SK-N-SH (cell line): ENCODE data around the gene EGFLAM. TPM values are rescaled to one million over a fixed set of nuclear protein-coding genes. Genes with fewer than 3 reads are reported as not detected.

Experiments used
- CTCF ChIA-PET: fragments of 300-600, 350-600 bp; formaldehyde crosslinking; extraction: SDS; loops from one replicate; lab custom pipeline; 2021; lab: Yijun Ruan, JAX
- POLR2A ChIA-PET: fragments of 350-600 bp; sonication (Branson Sonifier 250); formaldehyde crosslinking; extraction: SDS; loops from one replicate; lab custom pipeline; 2020; ENCODE audit warnings: antibody characterized with exemption, inconsistent platforms; lab: Yijun Ruan, JAX
- DNase-seq: peaks from one replicate; pipeline ENCODE4 v3.0.0; 2012
- H2AFZ ChIP-seq: fragments of 200-600 bp; sonication (generic); 2 replicates; pipeline ENCODE4 v1.8.1; 2016; ENCODE audit warnings: antibody characterized with exemption, mild to moderate bottlenecking, low read depth
- H3F3A ChIP-seq: fragments of 200-600 bp; sonication (generic); replicated peaks from 2 replicates; pipeline ENCODE3; 2016; ENCODE audit warnings: antibody characterized with exemption, mild to moderate bottlenecking; ENCODE audit not compliant: insufficient read depth
- H3K27ac ChIP-seq, 2 experiments: fragments of 200-500 bp in 1 of 2; fragments of 200-600 bp in 1 of 2; sonication (Bioruptor generic) in 1 of 2; sonication (generic), shearing (Covaris generic) in 1 of 2; 2 replicates each; pipeline versions ENCODE4 v1.5.1 to v1.6.1; 2014 to 2016; ENCODE audit warnings: low read depth in 2 of 2, inconsistent platforms in 1 of 2, low read length in 1 of 2, mild to moderate bottlenecking in 1 of 2, mixed read lengths in 1 of 2
- H3K27me3 ChIP-seq: fragments of 200-600 bp; sonication (generic), shearing (Covaris generic); 2 replicates; pipeline ENCODE4 v1.6.1; 2016; ENCODE audit warnings: mixed run types; ENCODE audit not compliant: insufficient read depth
- H3K36me3 ChIP-seq, 2 experiments: fragments of 200-500 bp in 1 of 2; fragments of 200-600 bp in 1 of 2; sonication (Bioruptor generic) in 1 of 2; sonication (generic) in 1 of 2; replicated peaks in 1 of 2; 2 replicates each; pipeline versions ENCODE3 to v1.5.1; 2014 to 2016; ENCODE audit warnings: low read length in 1 of 2, mild to moderate bottlenecking in 1 of 2; ENCODE audit not compliant: insufficient read depth in 2 of 2, control insufficient read depth in 1 of 2
- H3K4me1 ChIP-seq, 2 experiments: fragments of 200-500 bp in 1 of 2; fragments of 200-600 bp in 1 of 2; sonication (Bioruptor generic) in 1 of 2; sonication (generic), shearing (Covaris generic) in 1 of 2; 2 replicates each; pipeline versions ENCODE4 v1.5.1 to v1.6.1; 2014 to 2016; ENCODE audit warnings: low read depth in 1 of 2, low read length in 1 of 2, mixed run types in 1 of 2; ENCODE audit not compliant: insufficient read depth in 2 of 2, control insufficient read depth in 1 of 2
- H3K4me2 ChIP-seq: fragments of 200-600 bp; sonication (generic), shearing (Covaris generic); 2 replicates; pipeline ENCODE4 v1.6.1; 2017; ENCODE audit warnings: mixed run types
- H3K4me3 ChIP-seq, 2 experiments: fragments of 200-500 bp in 1 of 2; fragments of 200-600 bp in 1 of 2; sonication (Bioruptor generic) in 1 of 2; sonication (generic), shearing (Covaris generic) in 1 of 2; 2 replicates each; pipeline versions ENCODE4 v1.5.1 to v1.8.1; 2014 to 2016; ENCODE audit warnings: low read depth in 2 of 2, inconsistent platforms in 1 of 2, low read length in 1 of 2, mild to moderate bottlenecking in 1 of 2, mixed read lengths in 1 of 2, moderate library complexity in 1 of 2
- H3K79me2 ChIP-seq: fragments of 200-600 bp; sonication (generic); 2 replicates; pipeline ENCODE4 v1.8.1; 2017; ENCODE audit warnings: mild to moderate bottlenecking; ENCODE audit not compliant: insufficient read depth
- H3K9ac ChIP-seq: fragments of 200-600 bp; sonication (generic); 2 replicates; pipeline ENCODE4 v1.6.1; 2017; ENCODE audit warnings: mixed run types
- H3K9me2 ChIP-seq: fragments of 200-600 bp; sonication (generic); 2 replicates; pipeline ENCODE4 v1.6.1; 2017; ENCODE audit warnings: mixed run types
- H3K9me3 ChIP-seq: fragments of 200-600 bp; sonication (generic); 2 replicates; pipeline ENCODE4 v1.6.1; 2017; ENCODE audit warnings: mixed run types, mild to moderate bottlenecking, moderate library complexity
- H4K20me1 ChIP-seq: fragments of 200-600 bp; sonication (generic); 2 replicates; pipeline ENCODE4 v1.6.1; 2017; ENCODE audit warnings: mild to moderate bottlenecking, mixed run types; ENCODE audit not compliant: insufficient read depth
- CHD2 ChIP-seq: fragments of 150-350 bp; IDR thresholded peaks from 2 replicates; pipeline ENCODE4 v1.6.1; 2018; ENCODE audit warnings: low read length; ENCODE audit not compliant: partially characterized antibody
- ELF1 ChIP-seq: IDR thresholded peaks from 2 replicates; pipeline ENCODE4 v1.4.0; 2012
- EP300 ChIP-seq, 2 experiments: IDR thresholded peaks; 2 replicates each; pipeline versions ENCODE4 v1.4.0 to v1.6.1; 2012; ENCODE audit warnings: borderline replicate concordance in 1 of 2, low read depth in 1 of 2, low read length in 1 of 2
- GABPA ChIP-seq: IDR thresholded peaks from 2 replicates; pipeline ENCODE4 v1.4.0; 2012; ENCODE audit warnings: low read depth, mild to moderate bottlenecking
- GATA2 ChIP-seq: sonication (generic); formaldehyde crosslinking; IDR thresholded peaks from 2 replicates; pipeline ENCODE4 v1.5.0; 2020; ENCODE audit warnings: mild to moderate bottlenecking, missing genetic modification reagents
- NFIC ChIP-seq: IDR thresholded peaks from 2 replicates; pipeline ENCODE4 v1.4.0; 2012; ENCODE audit warnings: borderline replicate concordance
- NRF1 ChIP-seq: IDR thresholded peaks from 2 replicates; pipeline ENCODE4 v1.6.1; 2012; ENCODE audit warnings: low read depth, mild to moderate bottlenecking, low read length
- POLR2AphosphoS5 ChIP-seq: IDR thresholded peaks from 2 replicates; pipeline ENCODE4 v1.6.1; 2012; ENCODE audit warnings: low read depth, low read length
- RAD21 ChIP-seq: IDR thresholded peaks from 2 replicates; pipeline ENCODE4 v1.6.1; 2012; ENCODE audit warnings: mild to moderate bottlenecking, low read length
- TCF12 ChIP-seq: IDR thresholded peaks from 2 replicates; pipeline ENCODE4 v1.4.0; 2012
- TEAD4 ChIP-seq: IDR thresholded peaks from 2 replicates; pipeline ENCODE4 v1.4.0; 2012; ENCODE audit warnings: mild to moderate bottlenecking, borderline replicate concordance; ENCODE audit not compliant: insufficient read depth
- WGBS: methylation state at CpG from one replicate; pipeline ENCODE4 v1.1.6; 2017; ENCODE audit warnings: low lambda C conversion rate; 5-methylcytosine and 5-hydroxymethylcytosine counted together
- polyA plus RNA-seq, 3 experiments: library from polyadenylated mRNA; depleted of rRNA; stranded (reverse); fragments of >200 nt; gene quantifications; 2 replicates each; pipeline ENCODE4 v1.2.3, GENCODE V29; 2012
- TF ChIP-seq, protein P1 (sequence below): fragments of 200-600 bp; sonication (generic); IDR thresholded peaks from 2 replicates; pipeline ENCODE4 v1.6.1; 2017; ENCODE audit warnings: antibody characterized with exemption, mild to moderate bottlenecking, moderate library complexity
- TF ChIP-seq, protein P2 (sequence below): IDR thresholded peaks from 2 replicates; pipeline ENCODE4 v1.4.0; 2012; ENCODE audit warnings: low read depth
- TF ChIP-seq, protein P3 (sequence below): fragments of 150-350 bp; IDR thresholded peaks from 2 replicates; pipeline ENCODE4 v1.6.1; 2017; ENCODE audit warnings: antibody characterized with exemption, low read length, low read depth, borderline replicate concordance
- TF ChIP-seq, protein P4 (sequence below): IDR thresholded peaks from 2 replicates; pipeline ENCODE4 v1.6.1; 2012; ENCODE audit warnings: mild to moderate bottlenecking, low read depth, low read length, moderate library complexity
- TF ChIP-seq, protein P5 (sequence below): IDR thresholded peaks from 2 replicates; pipeline ENCODE4; 2012
- TF ChIP-seq, protein P6 (sequence below): IDR thresholded peaks from 2 replicates; pipeline ENCODE4 v1.4.0; 2012; ENCODE audit warnings: low read depth, borderline replicate concordance
- TF ChIP-seq, protein P7 (sequence below): fragments of 150-350 bp; IDR thresholded peaks from 2 replicates; pipeline ENCODE4 v1.6.1; 2016; ENCODE audit warnings: mild to moderate bottlenecking, low read depth, low read length
- TF ChIP-seq, protein P8 (sequence below): IDR thresholded peaks from 2 replicates; pipeline ENCODE4 v1.4.0; 2012; ENCODE audit warnings: low read depth, borderline replicate concordance

EGFLAM gene
- polyA plus RNA-seq, 1 of the 3 experiments (the other 2 are of a cell fraction): 0.05 TPM

DNA sequence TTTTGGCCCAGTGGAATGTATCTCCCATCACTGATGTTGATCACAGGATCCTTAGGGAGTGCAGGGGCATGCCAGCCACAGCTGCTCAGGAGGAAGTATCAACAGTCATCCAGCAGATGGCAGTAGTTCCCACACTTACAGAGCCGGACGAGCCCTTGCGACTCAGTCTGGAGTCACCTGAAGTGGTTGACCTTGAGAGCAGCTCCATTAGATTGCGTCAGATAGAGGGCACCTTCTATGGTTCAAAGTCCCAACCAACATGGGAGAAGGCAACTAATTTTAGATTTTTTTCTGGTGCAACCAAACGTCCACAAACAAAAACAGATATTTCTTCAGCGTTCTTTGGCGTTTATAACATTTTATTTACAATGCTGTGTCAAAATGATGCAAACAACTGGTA lies 124.5 kb downstream of the EGFLAM start (continued):
- no peak for TF ChIP-seq POLR2AphosphoS5
- TF ChIP-seq, protein P1, sequence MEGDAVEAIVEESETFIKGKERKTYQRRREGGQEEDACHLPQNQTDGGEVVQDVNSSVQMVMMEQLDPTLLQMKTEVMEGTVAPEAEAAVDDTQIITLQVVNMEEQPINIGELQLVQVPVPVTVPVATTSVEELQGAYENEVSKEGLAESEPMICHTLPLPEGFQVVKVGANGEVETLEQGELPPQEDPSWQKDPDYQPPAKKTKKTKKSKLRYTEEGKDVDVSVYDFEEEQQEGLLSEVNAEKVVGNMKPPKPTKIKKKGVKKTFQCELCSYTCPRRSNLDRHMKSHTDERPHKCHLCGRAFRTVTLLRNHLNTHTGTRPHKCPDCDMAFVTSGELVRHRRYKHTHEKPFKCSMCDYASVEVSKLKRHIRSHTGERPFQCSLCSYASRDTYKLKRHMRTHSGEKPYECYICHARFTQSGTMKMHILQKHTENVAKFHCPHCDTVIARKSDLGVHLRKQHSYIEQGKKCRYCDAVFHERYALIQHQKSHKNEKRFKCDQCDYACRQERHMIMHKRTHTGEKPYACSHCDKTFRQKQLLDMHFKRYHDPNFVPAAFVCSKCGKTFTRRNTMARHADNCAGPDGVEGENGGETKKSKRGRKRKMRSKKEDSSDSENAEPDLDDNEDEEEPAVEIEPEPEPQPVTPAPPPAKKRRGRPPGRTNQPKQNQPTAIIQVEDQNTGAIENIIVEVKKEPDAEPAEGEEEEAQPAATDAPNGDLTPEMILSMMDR: peak; percentile 81
- TF ChIP-seq, protein P2, sequence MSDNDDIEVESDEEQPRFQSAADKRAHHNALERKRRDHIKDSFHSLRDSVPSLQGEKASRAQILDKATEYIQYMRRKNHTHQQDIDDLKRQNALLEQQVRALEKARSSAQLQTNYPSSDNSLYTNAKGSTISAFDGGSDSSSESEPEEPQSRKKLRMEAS: no peak

DNA sequence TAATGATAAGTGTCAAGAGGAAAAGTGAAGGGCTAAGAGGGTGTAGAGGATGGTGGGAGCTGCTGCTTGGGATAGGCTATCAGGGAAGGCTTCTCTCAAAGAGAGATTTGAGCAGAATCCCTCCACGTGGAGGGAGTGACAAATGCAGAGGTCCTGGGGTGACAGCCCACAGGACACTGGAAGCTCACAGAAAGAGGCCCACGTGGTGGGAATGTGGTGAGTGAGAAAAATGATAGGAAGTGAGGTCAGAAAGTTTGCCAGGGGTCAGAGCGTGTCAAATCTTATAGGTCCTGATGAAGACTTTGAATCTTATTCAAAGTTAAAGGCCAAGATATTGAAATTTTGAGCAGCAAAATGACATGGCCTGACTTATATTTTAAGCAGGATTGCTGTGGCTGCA lies 125.3 kb downstream of the EGFLAM start:
- CTCF ChIA-PET: interaction anchor here (0.7 to 3.6 kb wide), 25 partner anchors 11 to 444 kb away, joined by 3 to 27 read pairs (median 6); no protein-coding TSS in a partner anchor
- TF ChIP-seq NRF1 (no peak), GABPA (no peak), ELF1 (no peak), TEAD4 (no peak), TCF12 (no peak), RAD21 (no peak), GATA2 (CRISPR knock-in tag) (no peak), EP300 (IDR thresholded peaks at IDR 0.05; ENCODE audit: borderline replicate concordance in 1 of 2, low read depth in 1 of 2, low read length in 1 of 2) (no peak), NFIC (no peak), POLR2AphosphoS5 (no peak), CHD2 (no peak)
- TF ChIP-seq, protein P3, sequence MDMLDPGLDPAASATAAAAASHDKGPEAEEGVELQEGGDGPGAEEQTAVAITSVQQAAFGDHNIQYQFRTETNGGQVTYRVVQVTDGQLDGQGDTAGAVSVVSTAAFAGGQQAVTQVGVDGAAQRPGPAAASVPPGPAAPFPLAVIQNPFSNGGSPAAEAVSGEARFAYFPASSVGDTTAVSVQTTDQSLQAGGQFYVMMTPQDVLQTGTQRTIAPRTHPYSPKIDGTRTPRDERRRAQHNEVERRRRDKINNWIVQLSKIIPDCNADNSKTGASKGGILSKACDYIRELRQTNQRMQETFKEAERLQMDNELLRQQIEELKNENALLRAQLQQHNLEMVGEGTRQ: no peak
- TF ChIP-seq, protein P4, sequence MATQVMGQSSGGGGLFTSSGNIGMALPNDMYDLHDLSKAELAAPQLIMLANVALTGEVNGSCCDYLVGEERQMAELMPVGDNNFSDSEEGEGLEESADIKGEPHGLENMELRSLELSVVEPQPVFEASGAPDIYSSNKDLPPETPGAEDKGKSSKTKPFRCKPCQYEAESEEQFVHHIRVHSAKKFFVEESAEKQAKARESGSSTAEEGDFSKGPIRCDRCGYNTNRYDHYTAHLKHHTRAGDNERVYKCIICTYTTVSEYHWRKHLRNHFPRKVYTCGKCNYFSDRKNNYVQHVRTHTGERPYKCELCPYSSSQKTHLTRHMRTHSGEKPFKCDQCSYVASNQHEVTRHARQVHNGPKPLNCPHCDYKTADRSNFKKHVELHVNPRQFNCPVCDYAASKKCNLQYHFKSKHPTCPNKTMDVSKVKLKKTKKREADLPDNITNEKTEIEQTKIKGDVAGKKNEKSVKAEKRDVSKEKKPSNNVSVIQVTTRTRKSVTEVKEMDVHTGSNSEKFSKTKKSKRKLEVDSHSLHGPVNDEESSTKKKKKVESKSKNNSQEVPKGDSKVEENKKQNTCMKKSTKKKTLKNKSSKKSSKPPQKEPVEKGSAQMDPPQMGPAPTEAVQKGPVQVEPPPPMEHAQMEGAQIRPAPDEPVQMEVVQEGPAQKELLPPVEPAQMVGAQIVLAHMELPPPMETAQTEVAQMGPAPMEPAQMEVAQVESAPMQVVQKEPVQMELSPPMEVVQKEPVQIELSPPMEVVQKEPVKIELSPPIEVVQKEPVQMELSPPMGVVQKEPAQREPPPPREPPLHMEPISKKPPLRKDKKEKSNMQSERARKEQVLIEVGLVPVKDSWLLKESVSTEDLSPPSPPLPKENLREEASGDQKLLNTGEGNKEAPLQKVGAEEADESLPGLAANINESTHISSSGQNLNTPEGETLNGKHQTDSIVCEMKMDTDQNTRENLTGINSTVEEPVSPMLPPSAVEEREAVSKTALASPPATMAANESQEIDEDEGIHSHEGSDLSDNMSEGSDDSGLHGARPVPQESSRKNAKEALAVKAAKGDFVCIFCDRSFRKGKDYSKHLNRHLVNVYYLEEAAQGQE: no peak
- TF ChIP-seq, protein P5, sequence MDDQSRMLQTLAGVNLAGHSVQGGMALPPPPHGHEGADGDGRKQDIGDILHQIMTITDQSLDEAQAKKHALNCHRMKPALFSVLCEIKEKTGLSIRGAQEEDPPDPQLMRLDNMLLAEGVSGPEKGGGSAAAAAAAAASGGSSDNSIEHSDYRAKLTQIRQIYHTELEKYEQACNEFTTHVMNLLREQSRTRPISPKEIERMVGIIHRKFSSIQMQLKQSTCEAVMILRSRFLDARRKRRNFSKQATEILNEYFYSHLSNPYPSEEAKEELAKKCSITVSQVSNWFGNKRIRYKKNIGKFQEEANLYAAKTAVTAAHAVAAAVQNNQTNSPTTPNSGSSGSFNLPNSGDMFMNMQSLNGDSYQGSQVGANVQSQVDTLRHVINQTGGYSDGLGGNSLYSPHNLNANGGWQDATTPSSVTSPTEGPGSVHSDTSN: no peak
- TF ChIP-seq, protein P6, sequence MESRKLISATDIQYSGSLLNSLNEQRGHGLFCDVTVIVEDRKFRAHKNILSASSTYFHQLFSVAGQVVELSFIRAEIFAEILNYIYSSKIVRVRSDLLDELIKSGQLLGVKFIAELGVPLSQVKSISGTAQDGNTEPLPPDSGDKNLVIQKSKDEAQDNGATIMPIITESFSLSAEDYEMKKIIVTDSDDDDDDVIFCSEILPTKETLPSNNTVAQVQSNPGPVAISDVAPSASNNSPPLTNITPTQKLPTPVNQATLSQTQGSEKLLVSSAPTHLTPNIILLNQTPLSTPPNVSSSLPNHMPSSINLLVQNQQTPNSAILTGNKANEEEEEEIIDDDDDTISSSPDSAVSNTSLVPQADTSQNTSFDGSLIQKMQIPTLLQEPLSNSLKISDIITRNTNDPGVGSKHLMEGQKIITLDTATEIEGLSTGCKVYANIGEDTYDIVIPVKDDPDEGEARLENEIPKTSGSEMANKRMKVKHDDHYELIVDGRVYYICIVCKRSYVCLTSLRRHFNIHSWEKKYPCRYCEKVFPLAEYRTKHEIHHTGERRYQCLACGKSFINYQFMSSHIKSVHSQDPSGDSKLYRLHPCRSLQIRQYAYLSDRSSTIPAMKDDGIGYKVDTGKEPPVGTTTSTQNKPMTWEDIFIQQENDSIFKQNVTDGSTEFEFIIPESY: no peak
- TF ChIP-seq, protein P7, sequence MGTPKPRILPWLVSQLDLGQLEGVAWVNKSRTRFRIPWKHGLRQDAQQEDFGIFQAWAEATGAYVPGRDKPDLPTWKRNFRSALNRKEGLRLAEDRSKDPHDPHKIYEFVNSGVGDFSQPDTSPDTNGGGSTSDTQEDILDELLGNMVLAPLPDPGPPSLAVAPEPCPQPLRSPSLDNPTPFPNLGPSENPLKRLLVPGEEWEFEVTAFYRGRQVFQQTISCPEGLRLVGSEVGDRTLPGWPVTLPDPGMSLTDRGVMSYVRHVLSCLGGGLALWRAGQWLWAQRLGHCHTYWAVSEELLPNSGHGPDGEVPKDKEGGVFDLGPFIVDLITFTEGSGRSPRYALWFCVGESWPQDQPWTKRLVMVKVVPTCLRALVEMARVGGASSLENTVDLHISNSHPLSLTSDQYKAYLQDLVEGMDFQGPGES: no peak
- TF ChIP-seq, protein P8, sequence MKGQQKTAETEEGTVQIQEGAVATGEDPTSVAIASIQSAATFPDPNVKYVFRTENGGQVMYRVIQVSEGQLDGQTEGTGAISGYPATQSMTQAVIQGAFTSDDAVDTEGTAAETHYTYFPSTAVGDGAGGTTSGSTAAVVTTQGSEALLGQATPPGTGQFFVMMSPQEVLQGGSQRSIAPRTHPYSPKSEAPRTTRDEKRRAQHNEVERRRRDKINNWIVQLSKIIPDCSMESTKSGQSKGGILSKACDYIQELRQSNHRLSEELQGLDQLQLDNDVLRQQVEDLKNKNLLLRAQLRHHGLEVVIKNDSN: no peak
- H2AFZ ChIP-seq: no peak overlapping the region

More for the DNA sequence above, 125.3 kb downstream of the EGFLAM start:
- Histone ChIP-seq H4K20me1 (no peaks in the 10 kb centered on the region), H3K9me2 (no peaks in the 10 kb centered on the region), H3K79me2 (no peaks in the 10 kb centered on the region), H3K36me3 (no peaks in the 10 kb centered on the region), H3K4me1 (peaks cover 0 to 4% of the 10 kb centered on the region in 2 experiments; a peak in 1 of 4 replicates), H3K27me3 (peaks cover 3% of the 10 kb centered on the region; the same call in 1 of the 2 replicates), H3F3A (no peaks in the 10 kb centered on the region), H3K27ac (no peak overlapping the region), H3K4me3 (no peak overlapping the region), H3K9me3 (no peaks in the 10 kb centered on the region), H3K9ac (no peak overlapping the region), H3K4me2 (no peak overlapping the region)
- WGBS: 45% methylated on average over 3 of the region's 3 CpGs
- POLR2A ChIA-PET: no interaction called here
- no peak for DNase-seq
